Measurements from ENCODE around the gene RWDD1. TPM values are rescaled to one million over a fixed set of nuclear protein-coding genes. Genes with fewer than 3 reads are reported as not detected.
"Not testable (repeated sequence)": the region's sequence is repeated elsewhere in the genome, so short reads cannot be mapped to it uniquely, and the experiment has no call there.

The RWDD1 gene
- total RNA-seq, 1 experiment from 2014 or later = 22.9 TPM

DNA sequence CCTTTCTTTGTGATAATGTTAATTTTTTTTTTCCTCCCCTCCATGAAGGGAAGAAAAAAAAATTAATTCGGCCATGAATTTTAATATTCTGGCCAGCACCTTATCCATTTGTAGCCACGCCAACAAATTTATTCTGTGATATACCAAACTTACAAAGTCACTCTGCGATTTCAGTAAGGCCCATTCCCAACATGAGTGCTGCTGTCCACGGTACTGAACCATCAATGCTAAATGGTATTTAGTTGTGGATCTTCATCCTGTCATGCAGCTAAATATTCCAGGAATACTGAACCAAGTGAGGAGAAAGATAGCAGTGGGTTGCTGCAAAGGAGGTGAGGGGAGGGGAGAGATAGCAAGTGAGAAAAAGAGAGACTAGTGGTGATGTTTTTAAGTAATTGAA, 25.5 kb downstream of the RWDD1 start:
- Histone ChIP-seq H3K79me2 (ENCODE audit: low read depth) (no peaks in the 10 kb centered on the region), H4K20me1 (ENCODE audit: insufficient read depth) (no peaks in the 10 kb centered on the region), H3K27ac (no peak overlapping the region), H3K4me1 (replicated peaks; ENCODE audit: insufficient read depth) (no peaks in the 10 kb centered on the region), H3F3A (ENCODE audit: insufficient read depth, low read depth) (no peaks in the 10 kb centered on the region), H3K27me3 (ENCODE audit: insufficient read depth, low read depth) (no peaks in the 10 kb centered on the region), H3K9me2 (ENCODE audit: insufficient read depth) (no peaks in the 10 kb centered on the region; the same call in 1 of the 2 replicates), H2AFZ (no peak overlapping the region), H3K4me2 (no peak overlapping the region), H3K36me3 (ENCODE audit: low read depth) (peaks cover 17% of the 10 kb centered on the region; the same call in 1 of the 2 replicates), H3K9me3 (ENCODE audit: insufficient read depth, low read depth) (no peaks in the 10 kb centered on the region), H3K4me3 (no peak overlapping the region)
- ChIA-PET POLR2A (ENCODE audit: unreplicated experiment) (no interaction called here), CTCF (no interaction called here)
- DNase-seq = no peak
- TF ChIP-seq, protein P1, sequence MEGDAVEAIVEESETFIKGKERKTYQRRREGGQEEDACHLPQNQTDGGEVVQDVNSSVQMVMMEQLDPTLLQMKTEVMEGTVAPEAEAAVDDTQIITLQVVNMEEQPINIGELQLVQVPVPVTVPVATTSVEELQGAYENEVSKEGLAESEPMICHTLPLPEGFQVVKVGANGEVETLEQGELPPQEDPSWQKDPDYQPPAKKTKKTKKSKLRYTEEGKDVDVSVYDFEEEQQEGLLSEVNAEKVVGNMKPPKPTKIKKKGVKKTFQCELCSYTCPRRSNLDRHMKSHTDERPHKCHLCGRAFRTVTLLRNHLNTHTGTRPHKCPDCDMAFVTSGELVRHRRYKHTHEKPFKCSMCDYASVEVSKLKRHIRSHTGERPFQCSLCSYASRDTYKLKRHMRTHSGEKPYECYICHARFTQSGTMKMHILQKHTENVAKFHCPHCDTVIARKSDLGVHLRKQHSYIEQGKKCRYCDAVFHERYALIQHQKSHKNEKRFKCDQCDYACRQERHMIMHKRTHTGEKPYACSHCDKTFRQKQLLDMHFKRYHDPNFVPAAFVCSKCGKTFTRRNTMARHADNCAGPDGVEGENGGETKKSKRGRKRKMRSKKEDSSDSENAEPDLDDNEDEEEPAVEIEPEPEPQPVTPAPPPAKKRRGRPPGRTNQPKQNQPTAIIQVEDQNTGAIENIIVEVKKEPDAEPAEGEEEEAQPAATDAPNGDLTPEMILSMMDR (conservative IDR thresholded peaks at IDR 0.05) = no peak
- no peak for TF ChIP-seq EZH2 (IDR thresholded peaks at IDR 0.05; ENCODE audit: low read depth)
- intact Hi-C loops (cut with micrococcal nuclease; ENCODE audit: unreplicated experiment) = no loop called here
- no TSS peak for BruUV-seq (replicated peaks)

DNA sequence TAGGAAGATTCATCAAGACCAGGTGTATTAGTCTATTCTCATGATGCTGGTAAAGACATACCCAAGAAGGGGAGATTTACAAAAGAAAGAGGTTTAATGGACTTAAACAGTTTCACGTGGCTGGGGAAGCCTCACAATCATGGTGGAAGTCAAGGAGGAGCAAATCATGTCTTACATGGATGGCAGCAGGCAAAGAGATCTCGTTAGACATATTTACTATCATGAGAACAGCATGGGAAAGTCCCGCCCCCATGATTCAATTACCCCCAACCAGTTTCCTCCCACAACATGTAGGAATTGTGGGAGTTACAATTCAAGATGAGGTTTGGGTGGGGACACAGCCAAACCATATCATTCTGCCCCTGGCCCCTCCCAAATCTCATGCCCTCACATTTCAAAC, 32.6 kb downstream of the RWDD1 start:
- DNase-seq; H3K27me3 ChIP-seq (ENCODE audit: insufficient read depth, low read depth); intact Hi-C loops (cut with micrococcal nuclease; ENCODE audit: unreplicated experiment); H3K4me2 ChIP-seq; H3F3A ChIP-seq (ENCODE audit: insufficient read depth, low read depth); H3K9me3 ChIP-seq (ENCODE audit: insufficient read depth, low read depth); H3K27ac ChIP-seq; BruUV-seq (replicated peaks); H3K4me3 ChIP-seq; POLR2A ChIA-PET (ENCODE audit: unreplicated experiment); H2AFZ ChIP-seq; CTCF ChIA-PET; H3K9me2 ChIP-seq (ENCODE audit: insufficient read depth); H3K79me2 ChIP-seq (ENCODE audit: low read depth); H4K20me1 ChIP-seq (ENCODE audit: insufficient read depth); H3K36me3 ChIP-seq (ENCODE audit: low read depth); H3K4me1 ChIP-seq (replicated peaks; ENCODE audit: insufficient read depth): not testable (repeated sequence)

DNA sequence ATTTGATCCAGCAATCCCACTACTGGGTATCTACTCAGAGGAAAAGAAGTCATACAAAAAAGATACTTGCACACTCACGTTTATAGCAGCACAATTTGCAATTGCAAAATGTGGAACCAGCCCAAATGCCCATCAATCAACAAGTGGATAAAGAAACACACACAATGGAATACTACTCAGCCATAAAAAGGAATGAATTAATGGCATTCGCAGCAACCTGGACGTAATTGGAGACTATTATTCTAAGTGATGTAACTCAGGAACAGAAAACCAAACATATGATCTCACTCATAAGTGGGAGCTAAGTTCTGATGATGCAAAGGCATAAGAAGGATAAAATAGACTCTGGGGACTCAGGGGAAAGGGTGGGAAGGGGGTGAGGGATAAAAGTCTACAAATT, 33.6 kb downstream of the RWDD1 start:
- H2AFZ ChIP-seq; H3K4me1 ChIP-seq (replicated peaks; ENCODE audit: insufficient read depth); intact Hi-C loops (cut with micrococcal nuclease; ENCODE audit: unreplicated experiment); POLR2A ChIA-PET (ENCODE audit: unreplicated experiment); H3K36me3 ChIP-seq (ENCODE audit: low read depth); H3K4me2 ChIP-seq; H3K9me2 ChIP-seq (ENCODE audit: insufficient read depth); H3F3A ChIP-seq (ENCODE audit: insufficient read depth, low read depth); CTCF ChIA-PET; BruUV-seq (replicated peaks); H3K4me3 ChIP-seq; H3K27ac ChIP-seq; H3K9me3 ChIP-seq (ENCODE audit: insufficient read depth, low read depth); H3K27me3 ChIP-seq (ENCODE audit: insufficient read depth, low read depth); H3K79me2 ChIP-seq (ENCODE audit: low read depth); H4K20me1 ChIP-seq (ENCODE audit: insufficient read depth); DNase-seq: not testable (repeated sequence)

DNA sequence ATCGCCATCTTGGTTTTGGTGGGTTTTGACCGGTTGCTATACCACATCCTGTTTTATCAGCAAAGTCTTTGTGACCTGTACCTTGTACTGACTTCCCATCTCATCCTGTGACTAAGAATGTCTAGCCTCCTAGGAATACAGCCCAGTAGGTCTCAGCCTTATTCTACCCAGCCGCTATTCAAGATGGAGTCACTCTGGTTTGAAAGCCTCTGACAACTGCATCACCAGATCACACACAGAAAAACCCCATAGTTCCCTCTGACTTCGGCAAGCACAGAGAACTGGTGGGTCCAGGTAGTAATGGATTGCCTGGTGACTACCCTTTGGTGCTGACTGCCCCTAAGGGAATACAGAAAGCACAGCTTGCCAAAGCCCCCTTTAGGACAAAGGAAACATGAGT, 34.6 kb downstream of the RWDD1 start:
- CTCF ChIA-PET = no interaction called here

More for the DNA sequence above, 34.6 kb downstream of the RWDD1 start:
- intact Hi-C loops (cut with micrococcal nuclease; ENCODE audit: unreplicated experiment) = no loop called here
- Histone ChIP-seq H3K27me3 (ENCODE audit: insufficient read depth, low read depth) (no peaks in the 10 kb centered on the region), H3F3A (ENCODE audit: insufficient read depth, low read depth) (no peaks in the 10 kb centered on the region), H3K4me2 (no peak overlapping the region), H4K20me1 (ENCODE audit: insufficient read depth) (no peaks in the 10 kb centered on the region), H2AFZ (no peak overlapping the region), H3K79me2 (ENCODE audit: low read depth) (no peaks in the 10 kb centered on the region), H3K9me3 (ENCODE audit: insufficient read depth, low read depth) (no peaks in the 10 kb centered on the region), H3K9me2 (ENCODE audit: insufficient read depth) (no peaks in the 10 kb centered on the region), H3K4me3 (no peak overlapping the region), H3K4me1 (replicated peaks; ENCODE audit: insufficient read depth) (no peaks in the 10 kb centered on the region), H3K27ac (no peak overlapping the region), H3K36me3 (ENCODE audit: low read depth) (no peaks in the 10 kb centered on the region)
- POLR2A ChIA-PET (ENCODE audit: unreplicated experiment) = no interaction called here
- DNase-seq = no peak
- no TSS peak for BruUV-seq (replicated peaks)
- TF ChIP-seq, protein P1 (conservative IDR thresholded peaks at IDR 0.05) = no peak
- no peak for TF ChIP-seq EZH2 (IDR thresholded peaks at IDR 0.05; ENCODE audit: low read depth)
